K562 (cell line): ENCODE measurements around the gene LRRC74B.
A peak's percentile ranks its signal among the peaks of the same experiment; 100 is the strongest.

ENCODE experiments used
- EP300 ChIP-seq: IDR thresholded peaks from 2 replicates; pipeline ENCODE4 v1.6.1; 2012; ENCODE audit warnings: low read length, improper control_type of control experiment
- JUN ChIP-seq, 2 experiments: sonication (generic) in 1 of 2; formaldehyde crosslinking in 1 of 2; IDR thresholded peaks; 2 replicates each; pipeline versions ENCODE4 v1.6.1 to v1.8.0; 2012 to 2022; ENCODE audit warnings: borderline replicate concordance in 2 of 2, mild to moderate bottlenecking in 2 of 2, improper control_type of control experiment in 1 of 2, low read depth in 1 of 2, low read length in 1 of 2, missing genetic modification reagents in 1 of 2
- MTA1 ChIP-seq: fragments of 450-650 bp; IDR thresholded peaks from 2 replicates; pipeline ENCODE4 v1.6.1; 2017; ENCODE audit warnings: borderline replicate concordance
- SMARCE1 ChIP-seq: fragments of 450-650 bp; IDR thresholded peaks from 2 replicates; pipeline ENCODE4 v1.7.1; 2016; ENCODE audit warnings: mild to moderate bottlenecking
- SRSF9 ChIP-seq: fragments of 200-400 bp; formaldehyde crosslinking; IDR thresholded peaks from 2 replicates; pipeline ENCODE4 v1.6.1; 2017; ENCODE audit warnings: low read depth, low read length, borderline replicate concordance
- TAF1 ChIP-seq: IDR thresholded peaks from 2 replicates; pipeline ENCODE4 v1.6.1; 2011; ENCODE audit warnings: mild to moderate bottlenecking, low read length, moderate library complexity; ENCODE audit not compliant: insufficient read depth, control insufficient read depth, severe bottlenecking; ENCODE audit errors: extremely low read depth
- TF ChIP-seq, protein P1 (sequence below), 3 experiments: IDR thresholded peaks in 2 of 3; conservative IDR thresholded peaks in 1 of 3; 2 replicates each; pipeline ENCODE4 v1.5.1; 2011 to 2012; ENCODE audit warnings: low read length in 3 of 3, mild to moderate bottlenecking in 3 of 3, control low read depth in 2 of 3, improper control_type of control experiment in 1 of 3, inconsistent platforms in 1 of 3, low read depth in 1 of 3, mixed read lengths in 1 of 3, moderate library complexity in 1 of 3; ENCODE audit not compliant: insufficient read depth in 2 of 3

DNA sequence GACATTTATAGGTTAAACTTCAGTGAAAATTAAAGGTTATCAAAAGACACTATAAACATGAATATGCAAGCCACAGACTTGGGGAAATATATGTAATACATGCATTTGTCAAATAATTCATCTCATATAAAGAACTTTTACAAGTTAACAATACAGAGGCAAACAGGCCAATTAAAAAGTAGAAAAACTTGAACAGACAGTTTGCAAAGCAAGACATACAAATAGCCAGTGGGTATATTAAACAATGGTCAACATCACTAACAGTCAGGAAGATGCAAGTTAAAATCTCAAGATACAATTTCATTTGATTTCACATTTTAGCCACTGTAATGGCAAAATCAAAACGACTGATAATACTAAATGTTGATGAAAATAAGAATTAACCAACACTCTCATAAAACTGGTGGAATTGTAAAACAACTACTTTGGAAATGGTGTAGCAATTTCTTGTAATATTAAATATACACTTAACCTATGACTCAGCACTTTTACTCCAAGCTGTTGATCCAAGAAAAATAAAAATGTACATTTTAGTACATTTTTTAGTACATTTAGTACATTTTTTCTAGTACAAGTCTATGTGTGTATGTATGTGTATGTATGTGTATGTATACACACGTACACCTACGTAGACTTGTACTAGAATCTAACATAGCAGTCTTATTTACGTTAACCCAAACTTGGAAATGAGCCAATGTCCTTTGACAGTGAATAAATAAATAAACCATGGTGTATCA lies 62.8 kb downstream of the LRRC74B start:
- TF ChIP-seq TAF1 = no peak
- TF ChIP-seq JUN (IDR thresholded peaks at IDR 0.05; ENCODE audit: borderline replicate concordance, low read depth, low read length) = 0 out of 2 replicates have a peak, but pooled peaks have one; percentile 1
- TF ChIP-seq JUN (CRISPR knock-in tag; IDR thresholded peaks at IDR 0.05; ENCODE audit: borderline replicate concordance) = no peak
- TF ChIP-seq SRSF9 = no peak
- TF ChIP-seq EP300 = peak; percentile 79
- TF ChIP-seq, protein P1, sequence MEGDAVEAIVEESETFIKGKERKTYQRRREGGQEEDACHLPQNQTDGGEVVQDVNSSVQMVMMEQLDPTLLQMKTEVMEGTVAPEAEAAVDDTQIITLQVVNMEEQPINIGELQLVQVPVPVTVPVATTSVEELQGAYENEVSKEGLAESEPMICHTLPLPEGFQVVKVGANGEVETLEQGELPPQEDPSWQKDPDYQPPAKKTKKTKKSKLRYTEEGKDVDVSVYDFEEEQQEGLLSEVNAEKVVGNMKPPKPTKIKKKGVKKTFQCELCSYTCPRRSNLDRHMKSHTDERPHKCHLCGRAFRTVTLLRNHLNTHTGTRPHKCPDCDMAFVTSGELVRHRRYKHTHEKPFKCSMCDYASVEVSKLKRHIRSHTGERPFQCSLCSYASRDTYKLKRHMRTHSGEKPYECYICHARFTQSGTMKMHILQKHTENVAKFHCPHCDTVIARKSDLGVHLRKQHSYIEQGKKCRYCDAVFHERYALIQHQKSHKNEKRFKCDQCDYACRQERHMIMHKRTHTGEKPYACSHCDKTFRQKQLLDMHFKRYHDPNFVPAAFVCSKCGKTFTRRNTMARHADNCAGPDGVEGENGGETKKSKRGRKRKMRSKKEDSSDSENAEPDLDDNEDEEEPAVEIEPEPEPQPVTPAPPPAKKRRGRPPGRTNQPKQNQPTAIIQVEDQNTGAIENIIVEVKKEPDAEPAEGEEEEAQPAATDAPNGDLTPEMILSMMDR (IDR thresholded peaks at IDR 0.05 in 2 of 3, conservative IDR thresholded peaks at IDR 0.05 in 1 of 3; ENCODE audit: insufficient read depth in 2 of 3, low read depth in 1 of 3, low read length in 3 of 3) = no peak
- TF ChIP-seq SMARCE1 = no peak
- no peak for TF ChIP-seq MTA1
